GM12892 (cell line): Measurements from ENCODE around the gene CDC42BPB.

Experiments
- POLR2A ChIP-seq: IDR thresholded peaks from 2 replicates; pipeline ENCODE4 v1.6.1; 2011; ENCODE audit warnings: low read depth, low read length, control low read depth
- POLR2AphosphoS5 ChIP-seq: IDR thresholded peaks from 2 replicates; pipeline ENCODE4 v1.6.1; 2011; ENCODE audit warnings: low read depth, low read length, control low read depth

- no peak for TF ChIP-seq POLR2AphosphoS5
- no peak for TF ChIP-seq POLR2A
These were observed 79.9 kb downstream of the CDC42BPB start for GRCh38 chr14:102977475-102977874.
